CD4-positive, alpha-beta T cell treated with Interleukin-15 for 1 hour (primary cell): Measurements from ENCODE around the gene MFAP4.
"Not testable (repeated sequence)": the region's sequence is repeated elsewhere in the genome, so short reads cannot be mapped to it uniquely, and the experiment has no call there.

Source experiments
- DNase-seq: peaks from one replicate; pipeline ENCODE4 v3.0.0-alpha.2; 2020

The MFAP4 gene

GRCh38 chr17:19369846-19370492 is 17.0 kb downstream of the MFAP4 start:
- peak; percentile 74 for DNase-seq

GRCh38 chr17:19369107-19369778 is 17.7 kb downstream of the MFAP4 start:
- DNase-seq = no peak

GRCh38 chr17:19368229-19368628 is 18.8 kb downstream of the MFAP4 start:
- DNase-seq = no peak

GRCh38 chr17:19366637-19366972 is 20.4 kb downstream of the MFAP4 start:
- no peak for DNase-seq

- no peak for DNase-seq
Observed at GRCh38 chr17:19365833-19366636, 21.0 kb downstream of the MFAP4 start.

GRCh38 chr17:19365499-19365817 is 21.5 kb downstream of the MFAP4 start:
- no peak for DNase-seq

GRCh38 chr17:19364699-19365498 is 22.1 kb downstream of the MFAP4 start:
- no peak for DNase-seq

- no peak for DNase-seq
Observed at GRCh38 chr17:19363460-19364035, 23.4 kb downstream of the MFAP4 start.

GRCh38 chr17:19363114-19363438 is 23.9 kb downstream of the MFAP4 start:
- DNase-seq = no peak

GRCh38 chr17:19362277-19363113 is 24.5 kb downstream of the MFAP4 start, which contains the start of gene B9D1:
B9D1 (minus strand) TSS chr17:19362723; CDS start chr17:19362569, 154 bp downstream.
- peak; percentile 92 for DNase-seq

GRCh38 chr17:19361944-19362276 is 25.1 kb downstream of the MFAP4 start:
- DNase-seq = no peak

- no peak for DNase-seq
Observed at GRCh38 chr17:19361326-19361725, 25.7 kb downstream of the MFAP4 start.

GRCh38 chr17:19360772-19361171 is 26.2 kb downstream of the MFAP4 start:
- no peak for DNase-seq

- no peak for DNase-seq
Observed at GRCh38 chr17:19359856-19360255, 27.1 kb downstream of the MFAP4 start.

GRCh38 chr17:19359151-19359550 is 27.8 kb downstream of the MFAP4 start:
- no peak for DNase-seq

- DNase-seq = no peak
Observed at GRCh38 chr17:19357761-19358160, 29.2 kb downstream of the MFAP4 start.

GRCh38 chr17:19357351-19357750 is 29.6 kb downstream of the MFAP4 start:
- no peak for DNase-seq

GRCh38 chr17:19354748-19355147 is 32.2 kb downstream of the MFAP4 start:
- DNase-seq = no peak

- DNase-seq = not testable (repeated sequence)
Observed at GRCh38 chr17:19353401-19353800, 33.6 kb downstream of the MFAP4 start.

GRCh38 chr17:19348806-19349205 is 38.2 kb downstream of the MFAP4 start:
- no peak for DNase-seq

- DNase-seq = no peak
Observed at GRCh38 chr17:19348081-19348650, 38.8 kb downstream of the MFAP4 start.
